ENCODE data around the gene EID3.

Gene EID3

GRCh38 chr12:104340925-104341611 lies 37.5 kb downstream of the EID3 start:
- no peak for DNase-seq

DNA sequence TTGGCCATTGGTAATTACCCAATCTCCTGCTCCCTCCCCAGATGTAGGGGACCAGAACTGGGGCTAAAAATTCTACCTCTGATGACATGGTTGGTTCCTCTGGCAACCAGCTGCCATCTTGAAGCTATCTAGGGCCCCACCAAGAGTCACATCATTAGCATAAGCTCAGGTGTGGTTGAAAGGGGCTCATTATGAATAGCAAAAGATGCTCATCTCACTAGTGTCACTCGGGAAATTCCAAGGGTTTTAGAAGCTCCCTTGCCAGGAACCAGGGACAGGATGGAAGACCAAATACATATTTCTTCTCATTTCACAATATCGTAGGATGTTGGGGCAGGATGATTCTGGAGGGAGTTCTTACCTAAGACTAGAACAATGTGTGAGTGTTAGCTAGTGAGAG lies 38.6 kb downstream of the EID3 start:
- DNase-seq, result no peak

DNA sequence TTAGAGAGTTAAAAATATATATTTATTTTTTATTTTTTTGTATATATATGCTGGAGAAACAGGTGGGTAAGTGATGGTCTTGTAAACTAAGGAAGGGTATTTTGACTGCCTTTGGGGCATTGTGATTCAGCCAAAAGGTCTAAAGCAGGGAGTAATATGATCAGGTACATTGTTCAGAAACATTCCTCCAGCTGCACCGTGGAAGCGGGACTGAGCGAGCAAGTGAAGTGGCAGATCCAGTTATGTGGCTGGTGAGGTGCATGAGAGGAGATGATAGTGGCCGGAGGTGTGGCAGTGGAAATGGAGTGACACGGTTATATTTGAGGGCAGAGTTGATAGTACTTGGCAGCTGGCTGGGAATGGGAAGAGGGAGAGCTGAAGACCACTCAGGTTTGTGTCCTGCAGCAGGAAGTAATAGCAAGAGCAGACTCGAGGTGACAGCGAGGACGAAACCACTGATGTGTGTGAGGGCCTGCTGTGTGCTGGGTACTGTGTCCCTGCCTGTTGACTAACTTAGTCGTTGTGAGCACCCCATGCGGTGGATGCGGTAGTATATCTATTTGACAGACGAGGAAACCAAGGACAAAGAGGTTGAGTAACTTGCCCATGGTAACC lies 39.2 kb downstream of the EID3 start:
- no peak for DNase-seq

GRCh38 chr12:104344682-104345081 lies 41.1 kb downstream of the EID3 start:
- no peak for DNase-seq

GRCh38 chr12:104345234-104346066 lies 41.9 kb downstream of the EID3 start:
- DNase-seq, result no peak

- DNase-seq, result no peak
Observed at GRCh38 chr12:104347374-104348075, 44.0 kb downstream of the EID3 start.

DNA sequence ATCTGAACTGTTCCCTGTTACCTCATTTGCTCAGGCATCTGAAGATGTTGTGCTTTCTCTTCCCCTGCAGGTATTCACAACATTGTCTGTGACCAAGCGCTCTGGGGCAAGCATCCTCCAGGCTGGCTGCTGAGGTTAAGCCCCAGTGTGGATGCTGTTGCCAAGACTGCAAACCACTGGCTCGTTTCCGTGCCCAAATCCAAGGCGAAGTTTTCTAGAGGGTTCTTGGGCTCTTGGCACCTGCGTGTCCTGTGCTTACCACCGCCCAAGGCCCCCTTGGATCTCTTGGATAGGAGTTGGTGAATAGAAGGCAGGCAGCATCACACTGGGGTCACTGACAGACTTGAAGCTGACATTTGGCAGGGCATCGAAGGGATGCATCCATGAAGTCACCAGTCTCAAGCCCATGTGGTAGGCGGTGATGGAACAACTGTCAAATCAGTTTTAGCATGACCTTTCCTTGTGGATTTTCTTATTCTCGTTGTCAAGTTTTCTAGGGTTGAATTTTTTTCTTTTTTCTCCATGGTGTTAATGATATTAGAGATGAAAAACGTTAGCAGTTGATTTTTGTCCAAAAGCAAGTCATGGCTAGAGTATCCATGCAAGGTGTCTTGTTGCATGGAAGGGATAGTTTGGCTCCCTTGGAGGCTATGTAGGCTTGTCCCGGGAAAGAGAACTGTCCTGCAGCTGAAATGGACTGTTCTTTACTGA lies 44.9 kb downstream of the EID3 start:
- DNase-seq, result no peak

- DNase-seq, result no peak
Observed at GRCh38 chr12:104348994-104349494, 45.5 kb downstream of the EID3 start.

- no peak for DNase-seq
Observed at GRCh38 chr12:104350211-104351056, 46.9 kb downstream of the EID3 start.

GRCh38 chr12:104351057-104351983 lies 47.8 kb downstream of the EID3 start:
- DNase-seq, result no peak

- no peak for DNase-seq
Observed at GRCh38 chr12:104352106-104352713, 48.7 kb downstream of the EID3 start.

DNA sequence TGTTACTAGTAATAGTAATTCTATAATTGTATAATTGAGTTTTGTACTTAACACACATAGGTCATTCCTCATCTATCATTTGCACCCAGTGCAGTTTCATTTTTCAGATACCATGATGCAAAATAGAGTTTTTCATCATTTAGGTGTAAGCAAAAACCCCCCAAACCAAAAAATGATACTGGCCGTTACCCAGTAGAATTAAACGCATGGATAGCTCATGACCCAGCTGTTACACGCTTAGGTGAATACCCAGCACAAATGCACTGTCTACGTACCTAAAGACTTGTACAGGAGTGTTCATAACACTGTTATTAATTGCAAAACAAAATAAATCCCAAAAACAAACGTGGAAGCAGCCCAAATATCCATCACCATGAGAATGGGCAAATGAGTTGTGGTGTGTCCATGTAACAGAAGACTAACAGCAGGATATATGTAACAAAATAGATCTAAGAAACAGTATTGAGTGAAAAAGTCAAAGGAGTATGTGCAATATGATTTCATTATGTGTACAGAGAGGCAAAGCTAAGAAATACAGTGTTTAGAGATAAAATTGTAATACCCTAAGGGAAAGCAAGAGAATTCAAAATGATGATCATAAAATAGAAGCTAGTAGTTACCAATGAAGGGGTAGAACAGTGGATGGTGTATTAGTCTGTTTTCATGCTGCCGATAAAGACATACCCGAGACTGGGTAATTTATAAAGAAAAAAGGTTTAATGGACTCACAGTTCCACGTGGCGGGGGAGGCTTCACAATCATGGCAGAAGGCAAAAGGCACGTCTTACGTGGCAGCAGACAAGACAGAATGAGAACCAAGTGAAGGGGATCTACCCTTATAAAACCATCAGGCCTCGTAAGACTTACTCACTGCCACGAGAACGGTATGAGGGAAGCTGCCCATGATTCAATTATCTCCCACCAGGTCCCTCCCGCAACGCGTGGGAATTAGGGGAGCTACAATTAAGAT lies 49.8 kb downstream of the EID3 start:
- no peak for DNase-seq

DNA sequence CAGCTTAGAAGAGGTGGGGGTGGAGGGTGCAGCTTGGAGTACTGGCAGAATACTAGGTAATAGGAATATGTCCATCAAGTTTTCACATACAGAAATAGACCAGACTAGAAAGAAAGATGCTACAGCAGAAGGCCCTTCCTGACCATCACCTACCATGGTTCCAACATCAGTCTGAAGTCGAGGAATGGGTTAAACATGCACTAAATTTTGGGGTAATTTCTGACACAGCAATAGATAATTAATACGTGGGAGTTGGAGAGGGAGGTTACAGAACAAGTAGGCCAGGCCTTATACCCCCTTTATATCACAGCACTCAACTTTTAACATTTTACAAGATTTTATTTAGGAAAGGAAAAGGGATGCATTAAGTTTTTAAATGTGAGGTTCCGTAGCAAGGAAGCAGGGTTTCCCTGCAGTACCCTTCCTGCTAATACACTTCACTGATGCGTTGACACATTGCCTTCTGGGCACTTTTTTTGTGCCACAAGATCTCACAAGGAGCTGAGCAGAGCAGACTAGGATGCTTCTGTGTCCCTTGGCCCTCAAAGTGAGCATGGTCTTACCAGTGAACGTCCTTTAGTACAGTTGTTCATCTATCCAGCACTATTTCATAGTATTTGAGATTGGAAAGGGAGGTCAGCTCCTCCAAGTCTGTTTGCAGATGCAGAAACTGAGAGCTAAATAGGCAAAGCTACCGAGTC lies 50.8 kb downstream of the EID3 start:
- no peak for DNase-seq

Data from inflammatory macrophage (primary cell).